T follicular helper cell (primary cell): ENCODE results near the gene CEP63.
"Not testable (repeated sequence)": the region's sequence is repeated elsewhere in the genome, so short reads cannot be mapped to it uniquely, and the experiment has no call there.

Experiments
- DNase-seq: peaks from one replicate; pipeline ENCODE4 v3.0.0-alpha.2; 2020; ENCODE audit warnings: low read depth

Gene CEP63

DNA sequence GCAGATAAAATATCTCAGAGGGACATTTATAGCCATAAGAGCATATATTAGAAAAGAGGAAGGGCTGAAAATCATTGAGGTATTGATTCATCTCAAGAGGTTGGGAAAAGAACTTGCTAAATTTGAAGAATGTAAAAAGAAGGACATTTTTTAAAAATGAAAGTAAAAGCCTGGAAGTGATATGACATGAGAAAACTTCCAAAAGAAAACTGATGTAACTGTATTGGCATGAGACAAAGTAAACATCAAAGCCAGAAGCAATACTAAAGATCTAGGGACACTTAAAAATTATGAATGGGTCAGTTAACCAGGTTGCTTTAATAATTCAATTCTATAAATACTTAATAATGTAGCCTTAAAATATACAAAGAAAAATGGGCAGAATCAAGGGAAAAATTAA lies 31.9 kb downstream of the CEP63 start:
- DNase-seq: no peak

GRCh38 chr3:134522541-134522940 lies 36.7 kb downstream of the CEP63 start:
- no peak for DNase-seq

GRCh38 chr3:134525293-134525692 lies 39.4 kb downstream of the CEP63 start:
- DNase-seq: no peak

DNA sequence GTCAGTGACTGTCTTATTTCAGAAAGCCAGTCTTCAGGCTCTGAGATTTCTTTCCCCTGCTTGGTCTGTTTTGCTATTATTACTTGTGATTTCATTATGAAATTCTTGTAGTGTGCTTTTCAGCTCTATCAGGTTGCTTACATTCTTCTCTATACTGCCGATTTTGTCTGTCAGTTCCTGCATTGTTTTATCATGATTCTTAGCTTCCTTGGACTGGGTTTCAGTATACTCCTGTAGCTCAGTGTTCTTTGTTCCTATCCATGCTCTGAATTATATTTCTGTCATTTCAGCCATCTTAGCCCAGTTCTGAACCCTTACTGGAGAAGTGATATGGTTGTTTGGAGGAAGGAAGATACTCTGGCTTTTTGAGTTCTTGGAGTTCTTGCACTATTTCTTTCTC lies 40.5 kb downstream of the CEP63 start:
- no peak for DNase-seq

DNA sequence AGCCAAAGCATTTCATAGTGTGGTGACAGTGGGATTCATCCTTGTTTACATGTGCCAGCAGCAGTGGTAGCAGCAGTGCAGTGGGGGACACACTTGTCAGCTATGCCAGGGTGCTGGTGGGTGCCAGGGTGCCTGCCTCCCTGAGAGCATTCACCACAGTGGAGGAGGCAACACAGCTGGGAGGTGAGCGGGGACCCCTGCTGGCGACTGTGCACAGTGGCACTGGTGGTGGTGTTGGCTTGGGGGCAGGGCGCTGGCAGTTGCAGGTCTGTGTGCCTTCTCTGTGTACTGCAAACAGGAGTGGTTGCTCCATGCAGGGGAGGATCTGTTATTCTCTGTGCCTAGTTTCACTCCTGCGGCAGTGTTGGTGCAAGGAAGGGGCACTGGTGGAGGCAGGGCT lies 41.2 kb downstream of the CEP63 start:
- no peak for DNase-seq

DNA sequence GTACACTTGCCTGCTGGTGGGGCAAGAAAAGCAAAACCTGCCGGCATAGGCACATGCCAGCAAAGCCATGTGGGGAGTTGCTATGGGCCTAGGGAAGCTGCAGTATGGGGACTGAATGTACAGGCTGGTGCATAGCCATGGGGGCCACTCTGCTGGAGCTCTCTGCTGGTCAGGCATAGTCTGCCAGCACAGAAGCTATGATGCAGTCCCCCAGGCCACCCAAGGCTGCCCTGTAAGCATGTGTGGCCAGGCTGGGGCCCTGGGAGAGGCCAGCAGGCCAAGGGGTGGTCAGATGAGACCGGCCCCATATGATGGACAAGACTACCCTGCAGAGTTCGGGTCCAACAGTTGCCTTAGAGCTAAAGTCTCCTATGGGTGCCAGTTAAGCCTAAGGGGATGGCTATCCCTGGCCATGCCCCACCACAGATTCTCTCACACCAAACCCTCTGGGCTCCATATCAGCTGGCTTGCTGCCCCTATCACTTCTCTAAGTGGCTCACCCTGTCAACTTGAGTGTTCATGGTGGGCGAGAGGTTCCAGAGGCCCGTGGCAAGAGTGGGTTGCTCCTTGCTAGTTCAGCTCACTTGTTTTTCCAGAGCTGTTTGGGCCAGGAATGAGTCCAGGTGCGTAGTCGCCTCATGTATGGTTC lies 41.8 kb downstream of the CEP63 start:
- no peak for DNase-seq

- no peak for DNase-seq
Measured at GRCh38 chr3:134533493-134533892, 47.6 kb downstream of the CEP63 start.

DNA sequence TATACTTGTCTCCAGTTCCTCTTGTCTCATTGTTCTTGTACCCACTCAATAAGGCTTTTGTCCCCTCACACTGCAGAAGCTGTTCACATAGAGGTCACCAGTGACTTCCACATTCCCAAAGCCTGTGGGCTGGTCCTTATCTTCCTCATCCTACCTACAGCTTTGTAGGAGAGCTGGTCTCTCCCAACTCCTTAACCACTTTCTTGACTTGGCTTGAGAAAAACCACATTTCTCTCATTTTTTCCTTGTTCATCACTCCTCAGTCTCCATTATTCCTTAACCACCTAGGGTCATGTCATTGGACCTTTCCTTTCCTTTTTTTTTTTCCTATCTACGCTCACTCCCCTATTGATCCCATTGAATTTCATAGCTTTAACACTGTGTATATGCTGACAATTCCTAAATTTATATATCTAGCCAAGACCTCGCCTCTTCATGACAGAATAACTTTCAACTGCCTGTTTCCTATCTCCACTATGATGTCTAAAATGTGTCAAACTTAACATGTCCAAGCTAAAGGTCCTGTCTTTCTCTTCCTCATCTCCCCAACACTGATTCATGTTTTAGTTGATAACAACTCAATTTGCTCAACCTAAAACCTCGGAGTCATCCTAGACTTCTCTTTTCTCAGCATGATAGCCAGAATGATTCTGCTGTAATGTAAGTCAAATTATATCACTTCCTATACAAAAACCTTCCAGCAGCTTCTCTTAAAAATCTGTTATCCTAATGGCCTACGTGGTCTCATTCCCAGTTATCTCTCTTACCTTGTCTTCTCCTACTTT lies 49.5 kb downstream of the CEP63 start:
- DNase-seq: no peak

DNA sequence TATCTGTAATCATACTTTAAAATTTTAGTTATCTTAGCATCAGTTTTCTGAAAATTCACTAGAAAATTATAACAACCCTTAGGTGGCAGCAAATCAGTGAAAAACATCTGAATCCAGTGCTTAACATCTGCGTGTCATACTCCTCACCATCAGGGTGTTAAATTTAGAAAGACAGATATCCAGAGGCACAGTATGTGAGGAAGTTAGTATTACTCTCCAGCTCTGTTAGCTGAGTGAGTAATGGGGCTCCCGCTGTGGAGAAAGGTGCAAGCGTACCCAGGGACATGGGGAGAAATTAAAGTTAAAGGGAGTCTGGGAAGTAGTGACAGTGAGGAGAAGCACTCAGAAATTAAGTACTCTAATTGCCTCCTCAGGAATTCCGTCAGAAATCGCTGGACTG lies 50.9 kb downstream of the CEP63 start:
- DNase-seq: no peak

- no peak for DNase-seq
Measured at GRCh38 chr3:134542287-134542958, 56.6 kb downstream of the CEP63 start.

GRCh38 chr3:134543113-134543512 lies 57.3 kb downstream of the CEP63 start:
- no peak for DNase-seq

DNA sequence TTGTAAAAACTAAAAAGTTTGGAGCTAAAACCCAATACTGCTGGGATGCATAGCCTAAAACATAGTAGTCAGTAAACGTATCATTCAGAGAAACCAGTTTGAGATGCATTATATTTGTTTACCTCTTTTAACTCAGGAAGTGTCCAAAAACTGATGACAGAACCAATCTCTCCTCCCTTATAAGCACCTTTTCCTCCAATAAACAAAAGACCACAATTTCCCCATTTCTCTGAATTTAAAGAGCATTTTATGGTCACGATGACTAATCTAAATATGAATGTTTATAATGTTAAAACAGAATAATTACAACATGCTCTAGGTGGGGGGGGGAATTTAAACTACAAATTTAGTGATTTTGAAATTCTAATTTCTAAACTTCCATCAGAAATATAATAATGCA lies 58.5 kb downstream of the CEP63 start:
- no peak for DNase-seq

GRCh38 chr3:134544783-134545182 lies 58.9 kb downstream of the CEP63 start:
- DNase-seq: not testable (repeated sequence)

GRCh38 chr3:134545818-134546217 lies 60.0 kb downstream of the CEP63 start:
- DNase-seq: no peak

- no peak for DNase-seq
Measured at GRCh38 chr3:134552784-134553183, 66.9 kb downstream of the CEP63 start.

- no peak for DNase-seq
Measured at GRCh38 chr3:134559591-134559990, 73.7 kb downstream of the CEP63 start.

DNA sequence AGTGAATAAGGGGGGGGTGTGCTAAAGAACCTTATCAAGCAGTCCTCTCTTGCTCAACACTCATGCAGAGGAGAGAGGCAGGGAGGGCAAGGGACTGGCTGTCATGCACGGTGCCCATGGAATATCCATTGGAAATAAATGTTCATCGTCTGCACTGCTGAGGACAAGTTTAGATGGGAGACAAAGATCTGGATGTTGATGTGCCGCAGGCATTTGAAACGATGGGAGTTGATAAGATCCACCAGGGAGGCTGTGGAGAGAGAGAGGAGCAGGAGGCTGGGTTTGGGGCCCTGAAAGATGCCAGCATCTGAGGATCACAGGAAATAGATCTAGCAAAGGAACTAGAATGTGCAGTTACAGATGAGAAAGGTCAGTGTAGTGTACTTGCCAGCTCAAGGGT lies 76.2 kb downstream of the CEP63 start:
- no peak for DNase-seq

DNA sequence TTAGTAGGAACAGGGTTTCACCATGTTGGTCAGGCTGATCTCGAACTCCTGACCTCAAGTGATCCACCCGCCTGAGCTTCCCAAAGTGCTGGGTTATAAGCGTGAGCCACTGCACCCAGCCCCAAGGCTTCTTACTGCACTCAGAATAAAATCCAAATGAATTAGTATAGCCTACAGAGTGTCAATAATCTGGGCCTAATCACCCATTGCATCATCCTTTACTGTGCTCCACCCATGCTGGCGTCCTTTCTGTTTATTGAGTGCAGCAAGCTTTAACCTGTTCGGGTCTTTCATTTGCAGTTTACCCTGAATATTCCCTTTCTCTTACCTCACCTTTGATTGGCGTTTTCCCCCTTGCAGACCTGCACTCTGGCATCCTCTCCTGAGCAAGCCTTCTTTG lies 77.7 kb downstream of the CEP63 start:
- DNase-seq: no peak

- DNase-seq: no peak
Measured at GRCh38 chr3:134564991-134565390, 79.1 kb downstream of the CEP63 start.

DNA sequence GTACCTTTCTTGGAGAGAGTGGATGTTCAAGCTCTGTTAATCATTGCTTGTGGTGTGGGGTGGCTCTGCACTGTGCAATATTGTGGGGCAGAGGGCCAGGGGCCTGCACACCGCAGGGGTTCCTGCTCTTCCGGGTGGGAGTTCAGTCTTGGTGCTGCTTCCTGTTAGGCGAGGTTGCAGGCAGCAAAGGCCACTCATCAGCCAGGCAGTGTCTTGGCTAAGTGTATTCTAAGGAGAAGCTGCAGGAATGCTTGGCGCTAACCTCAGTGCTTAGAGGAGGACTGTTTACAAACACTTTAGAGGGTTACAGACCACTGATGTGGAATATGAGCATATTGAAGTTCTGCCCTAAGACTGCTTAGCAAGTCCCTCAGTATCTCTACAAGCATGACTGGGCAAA lies 81.7 kb downstream of the CEP63 start:
- DNase-seq: no peak

DNA sequence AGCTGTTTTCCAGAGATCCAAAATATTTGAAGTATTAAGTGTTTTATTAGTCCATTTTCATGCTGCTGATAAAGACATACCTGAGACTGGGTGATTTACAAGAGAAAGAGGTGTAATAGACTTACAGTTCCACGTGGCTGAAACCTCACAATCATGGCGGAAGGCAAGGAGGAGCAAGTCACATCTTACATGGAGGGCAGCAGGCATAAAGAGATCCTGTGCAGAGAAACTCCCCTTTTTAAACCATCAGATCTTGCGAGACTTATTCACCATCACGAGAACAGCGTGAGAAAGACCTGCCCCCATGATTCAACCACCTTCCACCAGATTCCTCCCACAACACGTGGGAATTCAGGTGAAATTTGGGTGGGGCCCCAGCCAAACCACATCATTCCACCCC lies 82.9 kb downstream of the CEP63 start:
- DNase-seq: no peak

GRCh38 chr3:134569899-134570298 lies 84.0 kb downstream of the CEP63 start:
- not testable (repeated sequence) for DNase-seq

- no peak for DNase-seq
Measured at GRCh38 chr3:134576426-134576825, 90.6 kb downstream of the CEP63 start.
